BE2C (cell line): ENCODE data around the gene KPNA3.

ENCODE experiments used
- DNase-seq: peaks from one replicate; pipeline ENCODE4 v3.0.0-alpha.2; 2020
- H3K27me3 ChIP-seq: fragments of 250-450 bp; sonication (Bioruptor Pico); 2 replicates; pipeline ENCODE4 v1.5.1; 2020; ENCODE audit warnings: mild to moderate bottlenecking
- H3K36me3 ChIP-seq: fragments of 250-450 bp; sonication (Bioruptor Pico); 2 replicates; pipeline ENCODE4 v1.5.1; 2020; ENCODE audit warnings: mild to moderate bottlenecking
- H3K4me1 ChIP-seq: fragments of 250-450 bp; sonication (Bioruptor Pico); 2 replicates; pipeline ENCODE4 v1.5.1; 2020
- H3K4me3 ChIP-seq: 2 replicates; pipeline ENCODE4 v1.5.1; 2011; ENCODE audit warnings: low read depth, low read length
- H3K9me3 ChIP-seq: fragments of 250-450 bp; sonication (Bioruptor Pico); 2 replicates; pipeline ENCODE4 v1.5.1; 2020
- CTCF ChIP-seq: IDR thresholded peaks from 2 replicates; pipeline ENCODE4 v1.5.1; 2012; ENCODE audit warnings: mild to moderate bottlenecking, low read depth, low read length

The KPNA3 gene

GRCh38 chr13:49679246-49679645 lies 113.2 kb downstream of the KPNA3 start:
- H3K4me3 ChIP-seq = no peak overlapping the region
- H3K4me1 ChIP-seq = no peaks in the 10 kb centered on the region
- H3K9me3 ChIP-seq = peaks cover 4% of the 10 kb centered on the region; the same call in 1 of the 2 replicates
- TF ChIP-seq CTCF = no peak
- peaks cover 29% of the 10 kb centered on the region for H3K36me3 ChIP-seq
- H3K27me3 ChIP-seq = no peaks in the 10 kb centered on the region
- DNase-seq = no peak

GRCh38 chr13:49678191-49678914 lies 114.1 kb downstream of the KPNA3 start:
- Histone ChIP-seq H3K27me3 (no peaks in the 10 kb centered on the region), H3K4me1 (no peaks in the 10 kb centered on the region), H3K9me3 (peaks cover 4% of the 10 kb centered on the region; the same call in 1 of the 2 replicates), H3K36me3 (peaks cover 29% of the 10 kb centered on the region), H3K4me3 (no peak overlapping the region)
- no peak for TF ChIP-seq CTCF
- no peak for DNase-seq

- Histone ChIP-seq H3K4me3 (no peak overlapping the region), H3K36me3 (peaks cover 29% of the 10 kb centered on the region), H3K9me3 (peaks cover 4% of the 10 kb centered on the region; the same call in 1 of the 2 replicates), H3K4me1 (no peaks in the 10 kb centered on the region), H3K27me3 (no peaks in the 10 kb centered on the region)
- no peak for DNase-seq
- TF ChIP-seq CTCF = no peak
These were observed 115.7 kb downstream of the KPNA3 start for GRCh38 chr13:49676581-49677298.

DNA sequence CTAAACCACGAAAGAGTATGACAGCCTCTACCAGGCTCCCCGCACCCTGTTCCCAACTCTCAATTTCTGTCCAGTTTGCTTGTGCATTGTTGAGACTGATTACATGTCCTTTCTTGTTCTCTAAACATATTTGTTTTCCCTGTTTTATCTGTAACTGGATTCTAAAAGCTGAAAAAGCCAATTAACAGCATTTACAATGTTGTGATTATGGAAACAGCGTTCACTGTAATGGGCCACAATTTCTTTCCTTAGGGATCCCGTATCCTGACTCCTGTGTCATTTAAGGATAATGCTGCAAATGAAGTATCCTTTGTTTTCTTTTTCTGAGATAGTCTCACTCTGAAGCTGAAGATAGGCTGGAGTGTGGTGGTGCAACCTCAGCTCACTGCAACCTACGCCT lies 121.7 kb downstream of the KPNA3 start:
- TF ChIP-seq CTCF = no peak

GRCh38 chr13:49669735-49670309 lies 122.7 kb downstream of the KPNA3 start:
- Histone ChIP-seq H3K4me1 (no peaks in the 10 kb centered on the region; the same call in 1 of the 2 replicates), H3K4me3 (no peak overlapping the region), H3K9me3 (no peaks in the 10 kb centered on the region), H3K27me3 (no peaks in the 10 kb centered on the region), H3K36me3 (peaks cover 20% of the 10 kb centered on the region)
- DNase-seq = peak; percentile 70
- TF ChIP-seq CTCF = peak; percentile 78

More for the DNA sequence above, 121.7 kb downstream of the KPNA3 start:
- Histone ChIP-seq H3K4me3 (no peak overlapping the region), H3K9me3 (no peaks in the 10 kb centered on the region), H3K4me1 (no peaks in the 10 kb centered on the region; the same call in 1 of the 2 replicates), H3K27me3 (no peaks in the 10 kb centered on the region), H3K36me3 (peaks cover 25% of the 10 kb centered on the region)
- no peak for DNase-seq
